ENCODE data around the gene GAB1. TPM values are rescaled to one million over a fixed set of nuclear protein-coding genes. Genes with fewer than 3 reads are reported as not detected.

Gene GAB1
- total RNA-seq, 1 experiment from 2014 or later, result 3.8 TPM

GRCh38 chr4:143383005-143383574 is 46.4 kb downstream of the GAB1 start:
- Histone ChIP-seq H3K9me3 (ENCODE audit: control insufficient read depth in 1 of 2, insufficient read depth in 1 of 2, low read depth in 1 of 2, low read length in 2 of 2) (no peaks in the 10 kb centered on the region), H3K9me2 (ENCODE audit: insufficient read depth) (no peaks in the 10 kb centered on the region), H3K27ac (ENCODE audit: low read depth, low read length) (no peak overlapping the region), H3K4me1 (ENCODE audit: control insufficient read depth in 1 of 2, insufficient read depth in 2 of 2, low read length in 2 of 2) (no peaks in the 10 kb centered on the region), H3K36me3 (ENCODE audit: control insufficient read depth in 1 of 2, insufficient read depth in 2 of 2, low read length in 2 of 2) (no peaks in the 10 kb centered on the region), H3K27me3 (ENCODE audit: insufficient read depth, low read length) (no peaks in the 10 kb centered on the region), H3K4me3 (replicated peaks in 1 of 2; ENCODE audit: low read depth in 1 of 2, low read length in 2 of 2) (no peak overlapping the region), H4K20me1 (ENCODE audit: insufficient read depth) (no peaks in the 10 kb centered on the region), H2AFZ (ENCODE audit: low read depth, low read length, poor library complexity, severe bottlenecking) (no peak overlapping the region), H3K4me2 (ENCODE audit: low read length) (no peak overlapping the region), H3K79me2 (ENCODE audit: insufficient read depth, low read length) (no peaks in the 10 kb centered on the region), H3K9ac (ENCODE audit: low read length) (no peak overlapping the region)
- POLR2A ChIA-PET, result no interaction called here
- ATAC-seq (no peak), DNase-seq (ENCODE audit: low read depth, low spot score) (no peak)
- BruUV-seq (replicated peaks), result no TSS peak
- intact Hi-C loops (cut with micrococcal nuclease), result no loop called here
- CTCF ChIA-PET, result interaction anchor here (1.5 kb wide), 1 partner anchor 15 kb away, joined by 3 read pairs; no protein-coding TSS in a partner anchor
- no peak for TF ChIP-seq JUND (IDR thresholded peaks at IDR 0.05)
- RAD21 ChIA-PET (ENCODE audit: low non-redundant PET in 1 of 2, low total read pairs in 2 of 2, uncharacterized antibody in 2 of 2, unreplicated experiment in 2 of 2), result no interaction called here

DNA sequence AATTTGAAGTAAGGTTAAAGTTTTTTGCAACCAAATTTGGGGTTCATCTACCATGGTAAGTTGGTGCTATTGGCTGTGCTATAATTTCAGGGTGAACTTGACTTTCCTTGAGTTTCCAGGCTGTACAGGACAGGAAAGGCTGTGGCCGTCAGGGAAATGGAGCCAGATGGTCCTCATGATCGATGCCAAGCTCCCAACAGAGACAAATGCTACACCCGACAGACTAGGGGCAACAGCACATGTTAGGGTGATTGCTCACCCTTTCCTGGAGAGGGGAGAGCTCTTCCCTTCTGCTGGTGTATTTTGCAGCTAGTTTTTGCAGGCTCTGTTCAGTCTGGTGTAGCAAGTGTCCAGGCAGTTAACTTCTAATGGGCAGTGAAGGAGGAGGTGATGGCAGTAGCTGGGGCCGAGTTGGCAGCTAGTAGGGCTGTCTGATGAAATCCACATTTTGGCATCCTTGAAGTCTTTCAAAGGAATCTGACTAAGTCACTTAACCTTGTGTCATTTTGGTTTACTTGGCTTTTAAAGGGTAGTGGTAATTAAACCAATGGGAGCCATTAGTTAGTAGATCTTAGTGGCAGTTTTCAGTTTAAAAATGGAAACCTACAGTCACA is 47.8 kb downstream of the GAB1 start:
- no peaks in the 10 kb centered on the region for H3K36me3 ChIP-seq (ENCODE audit: control insufficient read depth in 1 of 2, insufficient read depth in 2 of 2, low read length in 2 of 2)
- DNase-seq (ENCODE audit: low read depth, low spot score) (no peak), ATAC-seq (no peak)
- no peak overlapping the region for H3K4me3 ChIP-seq (replicated peaks in 1 of 2; ENCODE audit: low read depth in 1 of 2, low read length in 2 of 2)
- CTCF ChIA-PET, result interaction anchor here (1.5 kb wide), 1 partner anchor 13 kb away, joined by 3 read pairs; no protein-coding TSS in a partner anchor
- intact Hi-C loops (cut with micrococcal nuclease), result no loop called here
- no peaks in the 10 kb centered on the region for H3K79me2 ChIP-seq (ENCODE audit: insufficient read depth, low read length)
- H3K27ac ChIP-seq (ENCODE audit: low read depth, low read length), result no peak overlapping the region
- H2AFZ ChIP-seq (ENCODE audit: low read depth, low read length, poor library complexity, severe bottlenecking), result no peak overlapping the region
- POLR2A ChIA-PET, result no interaction called here
- BruUV-seq (replicated peaks), result no TSS peak
- RAD21 ChIA-PET (ENCODE audit: low non-redundant PET in 1 of 2, low total read pairs in 2 of 2, uncharacterized antibody in 2 of 2, unreplicated experiment in 2 of 2), result no interaction called here
- H3K9me2 ChIP-seq (ENCODE audit: insufficient read depth), result no peaks in the 10 kb centered on the region
- no peak overlapping the region for H3K4me2 ChIP-seq (ENCODE audit: low read length)
- H4K20me1 ChIP-seq (ENCODE audit: insufficient read depth), result no peaks in the 10 kb centered on the region
- no peaks in the 10 kb centered on the region for H3K4me1 ChIP-seq (ENCODE audit: control insufficient read depth in 1 of 2, insufficient read depth in 2 of 2, low read length in 2 of 2)
- H3K9me3 ChIP-seq (ENCODE audit: control insufficient read depth in 1 of 2, insufficient read depth in 1 of 2, low read depth in 1 of 2, low read length in 2 of 2), result no peaks in the 10 kb centered on the region
- H3K27me3 ChIP-seq (ENCODE audit: insufficient read depth, low read length), result no peaks in the 10 kb centered on the region
- H3K9ac ChIP-seq (ENCODE audit: low read length), result no peak overlapping the region
- no peak for TF ChIP-seq CBX3 (IDR thresholded peaks at IDR 0.05; ENCODE audit: low read depth)
- TF ChIP-seq, protein P1, sequence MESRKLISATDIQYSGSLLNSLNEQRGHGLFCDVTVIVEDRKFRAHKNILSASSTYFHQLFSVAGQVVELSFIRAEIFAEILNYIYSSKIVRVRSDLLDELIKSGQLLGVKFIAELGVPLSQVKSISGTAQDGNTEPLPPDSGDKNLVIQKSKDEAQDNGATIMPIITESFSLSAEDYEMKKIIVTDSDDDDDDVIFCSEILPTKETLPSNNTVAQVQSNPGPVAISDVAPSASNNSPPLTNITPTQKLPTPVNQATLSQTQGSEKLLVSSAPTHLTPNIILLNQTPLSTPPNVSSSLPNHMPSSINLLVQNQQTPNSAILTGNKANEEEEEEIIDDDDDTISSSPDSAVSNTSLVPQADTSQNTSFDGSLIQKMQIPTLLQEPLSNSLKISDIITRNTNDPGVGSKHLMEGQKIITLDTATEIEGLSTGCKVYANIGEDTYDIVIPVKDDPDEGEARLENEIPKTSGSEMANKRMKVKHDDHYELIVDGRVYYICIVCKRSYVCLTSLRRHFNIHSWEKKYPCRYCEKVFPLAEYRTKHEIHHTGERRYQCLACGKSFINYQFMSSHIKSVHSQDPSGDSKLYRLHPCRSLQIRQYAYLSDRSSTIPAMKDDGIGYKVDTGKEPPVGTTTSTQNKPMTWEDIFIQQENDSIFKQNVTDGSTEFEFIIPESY (IDR thresholded peaks at IDR 0.05; ENCODE audit: extremely low read depth, insufficient replicate concordance, low read length), result no peak
- TF ChIP-seq CEBPB (IDR thresholded peaks at IDR 0.05; ENCODE audit: low read depth), result no peak

All from HCT116 (cell line).